GM12878 (cell line): ENCODE measurements around the gene MARCHF10. TPM values are rescaled to one million over a fixed set of nuclear protein-coding genes. Genes with fewer than 3 reads are reported as not detected.

Experiments
- ATAC-seq: fragments of 200-7000 bp; cut with Tn5 transposase; 3 replicates; pipeline ENCODE4 v1.9.1; 2020; ENCODE audit warnings: mild to moderate bottlenecking, moderate library complexity
- BruUV-seq: library from RNA; stranded (reverse); fragments of 400-500 nt; replicated peaks from 2 replicates; lab custom pipeline; 2021; lab: Mats Ljungman, UMichigan
- CTCF ChIA-PET: fragments of 300-600 bp; sonication (Branson Sonifier 250); formaldehyde crosslinking; extraction: SDS; loops from one replicate; lab custom pipeline; 2021; ENCODE audit warnings: inconsistent platforms; lab: Yijun Ruan, JAX
- POLR2A ChIA-PET: fragments of 350-600 bp; formaldehyde crosslinking; extraction: SDS; loops from one replicate; lab custom pipeline; 2021; ENCODE audit warnings: inconsistent platforms; lab: Charles Lee
- RAD21 ChIA-PET: fragments of 300-600 bp; sonication (Branson Sonifier 250); formaldehyde crosslinking; loops from one replicate; lab custom pipeline; 2023; ENCODE audit warnings: antibody characterized with exemption; ENCODE audit not compliant: unreplicated experiment; lab: Charles Lee
- SMC1A ChIA-PET: fragments of 300-600 bp; sonication (Branson Sonifier 250); formaldehyde crosslinking; loops from one replicate; lab custom pipeline; 2023; ENCODE audit not compliant: unreplicated experiment, uncharacterized antibody; lab: Charles Lee
- DNase-seq: peaks from one replicate; pipeline ENCODE4 v3.0.0-alpha.2; 2011; ENCODE audit warnings: low read depth, low spot score
- FAIRE-seq: peaks from 3 replicates; lab custom pipeline; 2011; peaks lifted over from hg19 to GRCh38; lab: Jason Lieb, UNC
- H2AFZ ChIP-seq: 2 replicates; pipeline ENCODE4 v1.6.0; 2011; ENCODE audit warnings: low read depth, low read length, control low read depth; ENCODE audit not compliant: control insufficient read depth
- H3K27ac ChIP-seq: 2 replicates; pipeline ENCODE4 v1.5.1; 2011; ENCODE audit warnings: control low read depth; ENCODE audit not compliant: control insufficient read depth, insufficient read depth
- H3K27me3 ChIP-seq, 2 experiments: replicated peaks in 1 of 2; 2 replicates each; pipeline versions ENCODE4 v1.6.0 to v1.6.1; 2011; ENCODE audit warnings: low read length in 1 of 2; ENCODE audit not compliant: control insufficient read depth in 2 of 2, insufficient read depth in 2 of 2
- H3K36me3 ChIP-seq, 2 experiments: 2 replicates each; pipeline ENCODE4 v1.5.1; 2011; ENCODE audit warnings: low read length in 1 of 2; ENCODE audit not compliant: control insufficient read depth in 2 of 2, insufficient read depth in 2 of 2
- H3K4me1 ChIP-seq: 2 replicates; pipeline ENCODE4 v1.6.1; 2011; ENCODE audit warnings: mild to moderate bottlenecking, low read length, moderate library complexity, mixed read lengths; ENCODE audit not compliant: control insufficient read depth, insufficient read depth
- H3K4me2 ChIP-seq: 2 replicates; pipeline ENCODE4 v1.6.0; 2011; ENCODE audit warnings: control low read depth; ENCODE audit not compliant: control insufficient read depth, insufficient read depth
- H3K4me3 ChIP-seq: fragments of 200-600 bp; sonication (generic); 2 replicates; pipeline ENCODE4 v1.5.1; 2016
- H3K79me2 ChIP-seq: 2 replicates; pipeline ENCODE4 v1.6.0; 2011; ENCODE audit warnings: low read length; ENCODE audit not compliant: control insufficient read depth, insufficient read depth
- H3K9ac ChIP-seq: 2 replicates; pipeline ENCODE4 v1.8.0; 2011; ENCODE audit warnings: low read length, control low read depth, mixed read lengths; ENCODE audit not compliant: control insufficient read depth, insufficient read depth
- H3K9me3 ChIP-seq: replicated peaks from 3 replicates; pipeline ENCODE4 v1.5.1; 2011; ENCODE audit warnings: mild to moderate bottlenecking, low read length; ENCODE audit not compliant: control insufficient read depth, insufficient read depth
- H4K20me1 ChIP-seq: 2 replicates; pipeline ENCODE4 v1.6.0; 2011; ENCODE audit not compliant: control insufficient read depth, insufficient read depth
- DPF2 ChIP-seq: fragments of 450-650 bp; IDR thresholded peaks from 2 replicates; pipeline ENCODE4 v1.6.1; 2017; ENCODE audit warnings: mild to moderate bottlenecking
- IKZF2 ChIP-seq, 2 experiments: fragments of 450-650 bp; IDR thresholded peaks; 2 replicates each; pipeline ENCODE4 v1.6.1; 2017; ENCODE audit warnings: mild to moderate bottlenecking in 2 of 2, moderate library complexity in 2 of 2
- NR2F1 ChIP-seq: fragments of 450-650 bp; conservative IDR thresholded peaks from 2 replicates; pipeline ENCODE4 v1.6.1; 2017; ENCODE audit warnings: mild to moderate bottlenecking
- RAD21 ChIP-seq: IDR thresholded peaks from 2 replicates; pipeline ENCODE4 v1.6.1; 2011; ENCODE audit warnings: mild to moderate bottlenecking, low read depth, low read length, moderate library complexity; ENCODE audit not compliant: insufficient read depth
- SMARCA5 ChIP-seq: fragments of 450-650 bp; IDR thresholded peaks from 2 replicates; pipeline ENCODE4 v1.6.1; 2017; ENCODE audit warnings: mild to moderate bottlenecking
- TCF3 ChIP-seq: IDR thresholded peaks from 2 replicates; pipeline ENCODE4 v1.6.1; 2012; ENCODE audit warnings: low read depth, mild to moderate bottlenecking, low read length, borderline replicate concordance; ENCODE audit not compliant: insufficient read depth
- WRNIP1 ChIP-seq: IDR thresholded peaks from 2 replicates; pipeline ENCODE4 v1.6.1; 2011; ENCODE audit warnings: low read depth, low read length, improper control_type of control experiment, borderline replicate concordance
- YBX1 ChIP-seq: fragments of 450-650 bp; IDR thresholded peaks from 2 replicates; pipeline ENCODE4 v1.6.1; 2016; ENCODE audit warnings: antibody characterized with exemption
- WGBS: methylation state at CpG from one replicate; pipeline ENCODE4 v1.1.6; 2016; ENCODE audit warnings: low lambda C conversion rate; ENCODE audit not compliant: insufficient replicate concordance, insufficient coverage; ENCODE audit errors: missing lambda C conversion rate; 5-methylcytosine and 5-hydroxymethylcytosine counted together
- in situ Hi-C: fragments of 300-500 bp; cut with MboI; formaldehyde crosslinking; loops from 9 replicates; pipeline ENCODE4 v1.14.3; 2018; ENCODE audit warnings: mixed read lengths
- intact Hi-C: fragments of 100-400 bp; cut with micrococcal nuclease; formaldehyde crosslinking; loops from one replicate; pipeline ENCODE4 v1.14.2; 2022; ENCODE audit not compliant: unreplicated experiment
- polyA plus RNA-seq, 11 experiments: library from polyadenylated mRNA; depleted of rRNA in 4 of 11; unstranded in 6 of 11; stranded (reverse) in 5 of 11; fragments of >200 nt; fragmentation: Nextera tagmentation in 4 of 11; fragmentation: Illumina TruSeq in 1 of 11; extraction: Ambion mirVana in 4 of 11; extraction: Trizol in 1 of 11; gene quantifications; 1 replicate in 1 of 11; 2 replicates in 10 of 11; pipeline versions ENCODE4 v1.2.1 to v1.2.3, GENCODE V29; 2011 to 2016; ENCODE audit warnings: inconsistent platforms in 2 of 11, missing spikeins in 2 of 11, low read depth in 1 of 11
- total RNA-seq, 4 experiments: library from RNA; depleted of rRNA in 3 of 4; stranded (reverse); fragments of >200 nt in 3 of 4; fragmentation: Illumina TruSeq in 1 of 4; extraction: Trizol in 1 of 4; gene quantifications; 2 replicates each; pipeline versions ENCODE4 v1.2.1 to v1.2.3, GENCODE V29; 2013 to 2021
- TF ChIP-seq, protein P1 (sequence below): fragments of 450-650 bp; IDR thresholded peaks from 2 replicates; pipeline ENCODE4 v1.6.1; 2018; ENCODE audit warnings: mild to moderate bottlenecking, low read depth, moderate library complexity; ENCODE audit not compliant: partially characterized antibody
- TF ChIP-seq, protein P2 (sequence below): IDR thresholded peaks from 2 replicates; pipeline ENCODE4 v1.6.1; 2012; ENCODE audit warnings: improper control_type of control experiment, low read depth, low read length; ENCODE audit not compliant: insufficient replicate concordance
- TF ChIP-seq, protein P3 (sequence below): IDR thresholded peaks from 2 replicates; pipeline ENCODE4 v1.6.1; 2012; ENCODE audit warnings: low read depth, low read length, improper control_type of control experiment
- TF ChIP-seq, protein P4 (sequence below): IDR thresholded peaks from 2 replicates; pipeline ENCODE4 v1.6.1; 2011; ENCODE audit warnings: mild to moderate bottlenecking, low read depth, low read length, moderate library complexity; ENCODE audit not compliant: insufficient replicate concordance

The MARCHF10 gene
- total and polyA plus RNA-seq, 10 of the 15 experiments (the other 5 are each of a cell fraction or from before 2014, with no cell fraction given): 0.11 to 0.24 TPM; not detected in 8

GRCh38 chr17:62681061-62681938, 126.8 kb downstream of the MARCHF10 start:
- Histone ChIP-seq H3K36me3 (no peaks in the 10 kb centered on the region), H3K9ac (no peak overlapping the region), H3K27ac (no peak overlapping the region), H3K79me2 (no peaks in the 10 kb centered on the region), H3K4me1 (no peaks in the 10 kb centered on the region), H3K4me3 (no peak overlapping the region), H3K27me3 (no peaks in the 10 kb centered on the region), H2AFZ (no peak overlapping the region), H3K9me3 (no peaks in the 10 kb centered on the region), H4K20me1 (no peaks in the 10 kb centered on the region), H3K4me2 (no peak overlapping the region)
- DNase-seq (no peak), ATAC-seq (no peak), FAIRE-seq (no peak)
- ChIA-PET CTCF (interaction anchor here (1.0 kb wide), 1 partner anchor 8 kb away, joined by 5 read pairs; no protein-coding TSS in a partner anchor), POLR2A (interaction anchor here (0.5 kb wide), 1 partner anchor 35 kb away, joined by 4 read pairs; no protein-coding TSS in a partner anchor), RAD21 (no interaction called here), SMC1A (no interaction called here)
- BruUV-seq: no TSS peak
- intact Hi-C loops: no loop called here
- in situ Hi-C loops: no loop called here
- 94% methylated on average over 17 of the region's 17 CpGs for WGBS
- TF ChIP-seq DPF2 (no peak), NR2F1 (no peak), IKZF2 (IDR thresholded peaks at IDR 0.05) (no peak), RAD21 (no peak), TCF3 (no peak), SMARCA5 (no peak), WRNIP1 (no peak), YBX1 (no peak)
- TF ChIP-seq, protein P1, sequence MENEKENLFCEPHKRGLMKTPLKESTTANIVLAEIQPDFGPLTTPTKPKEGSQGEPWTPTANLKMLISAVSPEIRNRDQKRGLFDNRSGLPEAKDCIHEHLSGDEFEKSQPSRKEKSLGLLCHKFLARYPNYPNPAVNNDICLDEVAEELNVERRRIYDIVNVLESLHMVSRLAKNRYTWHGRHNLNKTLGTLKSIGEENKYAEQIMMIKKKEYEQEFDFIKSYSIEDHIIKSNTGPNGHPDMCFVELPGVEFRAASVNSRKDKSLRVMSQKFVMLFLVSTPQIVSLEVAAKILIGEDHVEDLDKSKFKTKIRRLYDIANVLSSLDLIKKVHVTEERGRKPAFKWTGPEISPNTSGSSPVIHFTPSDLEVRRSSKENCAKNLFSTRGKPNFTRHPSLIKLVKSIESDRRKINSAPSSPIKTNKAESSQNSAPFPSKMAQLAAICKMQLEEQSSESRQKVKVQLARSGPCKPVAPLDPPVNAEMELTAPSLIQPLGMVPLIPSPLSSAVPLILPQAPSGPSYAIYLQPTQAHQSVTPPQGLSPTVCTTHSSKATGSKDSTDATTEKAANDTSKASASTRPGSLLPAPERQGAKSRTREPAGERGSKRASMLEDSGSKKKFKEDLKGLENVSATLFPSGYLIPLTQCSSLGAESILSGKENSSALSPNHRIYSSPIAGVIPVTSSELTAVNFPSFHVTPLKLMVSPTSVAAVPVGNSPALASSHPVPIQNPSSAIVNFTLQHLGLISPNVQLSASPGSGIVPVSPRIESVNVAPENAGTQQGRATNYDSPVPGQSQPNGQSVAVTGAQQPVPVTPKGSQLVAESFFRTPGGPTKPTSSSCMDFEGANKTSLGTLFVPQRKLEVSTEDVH: no peak
- TF ChIP-seq, protein P2, sequence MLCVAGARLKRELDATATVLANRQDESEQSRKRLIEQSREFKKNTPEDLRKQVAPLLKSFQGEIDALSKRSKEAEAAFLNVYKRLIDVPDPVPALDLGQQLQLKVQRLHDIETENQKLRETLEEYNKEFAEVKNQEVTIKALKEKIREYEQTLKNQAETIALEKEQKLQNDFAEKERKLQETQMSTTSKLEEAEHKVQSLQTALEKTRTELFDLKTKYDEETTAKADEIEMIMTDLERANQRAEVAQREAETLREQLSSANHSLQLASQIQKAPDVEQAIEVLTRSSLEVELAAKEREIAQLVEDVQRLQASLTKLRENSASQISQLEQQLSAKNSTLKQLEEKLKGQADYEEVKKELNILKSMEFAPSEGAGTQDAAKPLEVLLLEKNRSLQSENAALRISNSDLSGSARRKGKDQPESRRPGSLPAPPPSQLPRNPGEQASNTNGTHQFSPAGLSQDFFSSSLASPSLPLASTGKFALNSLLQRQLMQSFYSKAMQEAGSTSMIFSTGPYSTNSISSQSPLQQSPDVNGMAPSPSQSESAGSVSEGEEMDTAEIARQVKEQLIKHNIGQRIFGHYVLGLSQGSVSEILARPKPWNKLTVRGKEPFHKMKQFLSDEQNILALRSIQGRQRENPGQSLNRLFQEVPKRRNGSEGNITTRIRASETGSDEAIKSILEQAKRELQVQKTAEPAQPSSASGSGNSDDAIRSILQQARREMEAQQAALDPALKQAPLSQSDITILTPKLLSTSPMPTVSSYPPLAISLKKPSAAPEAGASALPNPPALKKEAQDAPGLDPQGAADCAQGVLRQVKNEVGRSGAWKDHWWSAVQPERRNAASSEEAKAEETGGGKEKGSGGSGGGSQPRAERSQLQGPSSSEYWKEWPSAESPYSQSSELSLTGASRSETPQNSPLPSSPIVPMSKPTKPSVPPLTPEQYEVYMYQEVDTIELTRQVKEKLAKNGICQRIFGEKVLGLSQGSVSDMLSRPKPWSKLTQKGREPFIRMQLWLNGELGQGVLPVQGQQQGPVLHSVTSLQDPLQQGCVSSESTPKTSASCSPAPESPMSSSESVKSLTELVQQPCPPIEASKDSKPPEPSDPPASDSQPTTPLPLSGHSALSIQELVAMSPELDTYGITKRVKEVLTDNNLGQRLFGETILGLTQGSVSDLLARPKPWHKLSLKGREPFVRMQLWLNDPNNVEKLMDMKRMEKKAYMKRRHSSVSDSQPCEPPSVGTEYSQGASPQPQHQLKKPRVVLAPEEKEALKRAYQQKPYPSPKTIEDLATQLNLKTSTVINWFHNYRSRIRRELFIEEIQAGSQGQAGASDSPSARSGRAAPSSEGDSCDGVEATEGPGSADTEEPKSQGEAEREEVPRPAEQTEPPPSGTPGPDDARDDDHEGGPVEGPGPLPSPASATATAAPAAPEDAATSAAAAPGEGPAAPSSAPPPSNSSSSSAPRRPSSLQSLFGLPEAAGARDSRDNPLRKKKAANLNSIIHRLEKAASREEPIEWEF: no peak
- TF ChIP-seq, protein P3, sequence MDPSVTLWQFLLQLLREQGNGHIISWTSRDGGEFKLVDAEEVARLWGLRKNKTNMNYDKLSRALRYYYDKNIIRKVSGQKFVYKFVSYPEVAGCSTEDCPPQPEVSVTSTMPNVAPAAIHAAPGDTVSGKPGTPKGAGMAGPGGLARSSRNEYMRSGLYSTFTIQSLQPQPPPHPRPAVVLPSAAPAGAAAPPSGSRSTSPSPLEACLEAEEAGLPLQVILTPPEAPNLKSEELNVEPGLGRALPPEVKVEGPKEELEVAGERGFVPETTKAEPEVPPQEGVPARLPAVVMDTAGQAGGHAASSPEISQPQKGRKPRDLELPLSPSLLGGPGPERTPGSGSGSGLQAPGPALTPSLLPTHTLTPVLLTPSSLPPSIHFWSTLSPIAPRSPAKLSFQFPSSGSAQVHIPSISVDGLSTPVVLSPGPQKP: no peak
- TF ChIP-seq, protein P4, sequence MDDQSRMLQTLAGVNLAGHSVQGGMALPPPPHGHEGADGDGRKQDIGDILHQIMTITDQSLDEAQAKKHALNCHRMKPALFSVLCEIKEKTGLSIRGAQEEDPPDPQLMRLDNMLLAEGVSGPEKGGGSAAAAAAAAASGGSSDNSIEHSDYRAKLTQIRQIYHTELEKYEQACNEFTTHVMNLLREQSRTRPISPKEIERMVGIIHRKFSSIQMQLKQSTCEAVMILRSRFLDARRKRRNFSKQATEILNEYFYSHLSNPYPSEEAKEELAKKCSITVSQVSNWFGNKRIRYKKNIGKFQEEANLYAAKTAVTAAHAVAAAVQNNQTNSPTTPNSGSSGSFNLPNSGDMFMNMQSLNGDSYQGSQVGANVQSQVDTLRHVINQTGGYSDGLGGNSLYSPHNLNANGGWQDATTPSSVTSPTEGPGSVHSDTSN: no peak
